Hepatic stellate cell (primary cell): ENCODE measurements around the gene POLDIP3.
"Not testable (repeated sequence)": the region's sequence is repeated elsewhere in the genome, so short reads cannot be mapped to it uniquely, and the experiment has no call there.

ENCODE experiments used
- DNase-seq: peaks from one replicate; pipeline ENCODE4 v3.0.0; 2011; ENCODE audit warnings: low spot score

The POLDIP3 gene

DNA sequence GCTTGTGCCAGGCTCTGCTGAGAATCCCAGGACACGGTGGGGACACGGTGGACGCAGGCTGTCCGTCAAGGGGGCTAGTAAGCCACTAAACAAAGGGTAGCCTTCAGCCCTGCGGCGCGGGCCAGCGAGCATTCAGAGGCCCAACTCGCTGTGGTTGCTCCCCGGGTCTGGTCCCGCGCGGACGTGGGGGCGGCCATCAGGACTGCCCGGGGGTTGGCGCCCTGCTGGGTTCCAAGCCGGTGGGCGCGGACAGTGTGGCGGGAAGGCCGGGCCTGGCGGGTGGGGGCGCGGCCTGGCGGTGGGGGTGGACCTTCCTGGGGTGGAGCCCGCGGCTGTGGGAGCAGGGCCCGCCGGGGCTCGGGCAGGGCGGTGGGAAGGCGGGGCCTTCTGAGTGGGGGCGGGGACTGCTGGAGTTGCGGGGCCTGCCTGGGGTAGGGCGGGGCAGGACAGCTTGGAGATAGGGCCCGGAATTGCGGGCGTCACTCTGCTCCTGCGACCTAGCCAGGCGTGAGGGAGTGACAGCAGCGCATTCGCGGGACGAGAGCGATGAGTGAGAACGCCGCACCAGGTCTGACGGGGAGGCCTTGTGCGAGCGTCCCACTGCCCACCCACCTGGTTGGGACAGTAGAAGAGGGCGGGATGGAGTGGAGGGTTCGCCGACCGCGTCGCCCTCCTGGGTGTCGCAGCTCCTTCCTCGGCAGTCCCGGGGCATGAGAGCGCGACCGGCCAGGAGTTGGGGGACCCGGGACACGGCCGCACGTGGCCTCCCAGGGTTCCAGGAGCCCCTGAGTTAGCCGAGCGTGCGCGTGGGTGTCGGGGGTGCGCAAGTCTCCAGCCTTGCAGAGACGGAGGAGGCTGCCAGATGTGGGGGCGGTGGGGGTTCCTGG lies 61.0 kb downstream of the POLDIP3 start, which contains the start of gene SERHL2:
SERHL2 (plus strand) TSS at position 482 of the 887 bp plus-strand sequence; CDS start at position 547, 65 bp downstream.
- peak; percentile 90 for DNase-seq

DNA sequence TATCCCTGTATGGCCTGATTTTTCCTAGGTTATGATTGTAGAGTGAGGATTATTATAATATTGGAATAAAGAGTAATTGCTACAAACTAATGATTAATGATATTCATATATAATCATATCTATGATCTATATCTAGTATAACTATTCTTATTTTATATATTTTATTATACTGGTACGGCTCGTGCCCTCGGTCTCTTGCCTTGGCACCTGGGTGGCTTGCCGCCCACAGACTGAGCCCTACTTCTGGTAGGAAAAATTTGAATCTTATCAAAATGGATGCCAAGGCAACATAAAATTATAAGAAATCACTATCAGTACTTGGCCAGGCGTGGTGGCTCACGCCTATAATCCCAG lies 62.4 kb downstream of the POLDIP3 start:
- not testable (repeated sequence) for DNase-seq

DNA sequence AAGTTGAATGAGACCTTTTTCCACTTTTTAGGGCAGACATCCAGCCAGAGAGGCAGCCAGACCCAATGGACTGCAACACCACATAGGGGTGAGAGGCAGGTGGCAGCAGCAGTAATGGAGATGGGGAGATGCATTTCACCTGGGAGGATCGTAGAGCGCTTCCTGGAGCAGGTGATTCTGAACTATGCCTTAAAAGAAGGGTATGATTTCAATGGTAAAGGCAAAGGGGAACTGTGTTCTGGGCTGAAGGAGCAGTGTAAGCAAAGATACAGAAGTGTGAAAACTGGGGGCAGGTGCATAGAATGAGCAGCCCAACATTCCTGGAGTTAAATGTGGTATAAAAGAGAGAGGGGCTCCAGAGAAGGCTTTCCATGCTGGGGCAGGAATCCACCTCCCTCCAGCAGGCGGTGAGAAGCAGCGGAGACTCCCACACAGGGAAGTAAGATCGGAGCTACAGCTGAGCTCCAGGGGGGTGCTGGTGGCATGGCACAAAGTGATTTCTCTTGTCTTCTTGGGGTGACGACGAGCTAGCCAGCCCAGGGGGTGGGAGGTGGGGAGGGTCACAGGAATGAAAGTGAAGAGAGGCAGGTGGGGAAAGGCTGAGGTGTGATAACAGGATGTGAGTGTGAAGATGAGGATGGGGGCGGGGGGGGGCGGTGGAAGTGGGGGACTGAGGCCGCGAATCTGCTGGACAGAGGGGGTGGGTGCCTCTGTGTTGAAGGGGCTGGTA lies 65.2 kb downstream of the POLDIP3 start:
- no peak for DNase-seq

DNA sequence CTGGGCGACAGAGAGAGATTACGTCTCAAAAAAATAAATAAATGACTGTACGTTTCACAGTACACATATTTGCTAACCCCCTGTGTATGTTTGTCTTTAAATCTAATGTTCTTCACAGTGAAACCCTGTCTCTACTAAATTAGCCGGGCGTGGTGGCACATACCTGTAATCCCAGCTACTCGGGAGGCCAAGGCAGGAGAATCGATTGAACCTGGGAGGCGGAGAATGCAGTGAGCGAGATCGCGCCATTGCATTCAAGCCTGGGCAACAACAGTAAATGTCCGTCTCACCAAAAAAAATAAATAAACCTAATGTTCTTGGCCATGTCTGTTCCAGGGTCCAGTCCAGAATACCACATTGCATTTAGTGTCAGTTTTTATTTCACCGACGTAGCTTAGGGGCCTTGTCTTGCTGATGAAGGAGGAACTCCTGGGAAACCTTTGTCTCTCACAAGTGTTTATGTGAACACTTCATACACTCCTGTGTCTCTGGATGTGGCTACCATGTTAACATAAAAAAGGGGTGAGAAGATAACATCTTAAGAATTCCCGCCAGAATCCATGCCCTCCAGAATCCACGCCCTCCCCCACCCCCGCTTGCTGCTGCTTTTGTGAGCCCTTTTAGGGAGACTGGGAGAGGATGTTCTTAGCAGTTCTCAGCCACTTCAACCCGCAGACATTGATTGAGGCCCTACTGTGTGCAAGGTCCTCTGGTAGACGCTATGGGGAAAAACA lies 65.9 kb downstream of the POLDIP3 start:
- DNase-seq: no peak

DNA sequence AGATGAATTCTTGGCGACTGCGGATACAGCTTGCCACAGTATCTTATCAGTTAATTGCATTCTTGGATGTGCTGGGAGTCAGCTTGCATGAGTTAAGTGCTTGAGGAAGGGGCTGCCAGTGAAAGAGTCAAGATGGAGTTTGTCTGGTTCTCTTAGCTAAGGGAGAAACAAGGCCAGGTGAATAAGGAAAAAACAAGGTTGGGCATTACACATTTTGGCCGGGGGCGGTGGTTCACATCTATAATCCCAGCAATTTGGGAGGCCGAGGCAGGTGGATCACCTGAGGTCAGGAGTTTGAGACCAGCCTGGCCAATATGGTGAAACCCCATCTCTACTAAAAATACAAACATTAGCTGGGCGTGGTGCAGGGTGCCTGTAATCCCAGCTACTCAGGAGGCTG lies 66.6 kb downstream of the POLDIP3 start:
- DNase-seq: not testable (repeated sequence)

DNA sequence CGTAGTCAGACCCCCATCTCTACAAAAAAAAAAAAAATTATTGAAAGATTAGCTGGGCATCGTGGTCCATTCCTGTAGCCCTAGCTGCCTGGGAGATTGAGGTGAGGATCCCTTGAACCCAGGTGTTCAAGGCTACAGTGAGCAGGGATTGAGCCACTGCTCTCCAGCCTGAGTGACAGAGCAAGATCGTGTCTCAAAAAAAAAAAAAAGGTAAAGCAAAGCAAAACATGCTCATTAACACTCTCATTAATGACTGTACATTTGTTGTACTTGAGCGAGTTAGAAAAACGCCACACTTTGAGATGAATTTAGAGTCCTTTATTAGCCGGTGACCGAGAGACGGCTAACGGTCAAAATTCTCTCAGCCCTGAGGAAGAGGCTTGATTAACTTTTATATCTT lies 67.1 kb downstream of the POLDIP3 start:
- DNase-seq: no peak

DNA sequence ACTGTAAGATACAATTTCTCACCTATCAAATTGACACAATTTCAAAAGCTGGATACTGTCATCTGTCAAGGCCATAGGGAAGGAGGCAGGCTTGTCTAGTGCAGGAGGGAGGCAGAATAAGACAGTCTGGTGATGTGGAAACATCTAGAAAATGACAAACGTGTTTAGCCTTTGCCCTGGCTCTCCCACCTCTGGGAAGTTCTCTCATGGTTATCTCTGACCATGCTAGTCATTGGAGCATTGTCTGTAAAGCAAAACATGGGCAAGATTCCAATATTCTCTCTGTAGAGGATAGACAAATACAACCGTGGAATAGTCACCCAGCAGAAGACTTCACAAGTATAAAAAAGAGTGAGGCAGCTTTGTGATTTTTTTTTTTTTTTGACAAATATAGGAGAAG lies 70.0 kb downstream of the POLDIP3 start:
- no peak for DNase-seq

DNA sequence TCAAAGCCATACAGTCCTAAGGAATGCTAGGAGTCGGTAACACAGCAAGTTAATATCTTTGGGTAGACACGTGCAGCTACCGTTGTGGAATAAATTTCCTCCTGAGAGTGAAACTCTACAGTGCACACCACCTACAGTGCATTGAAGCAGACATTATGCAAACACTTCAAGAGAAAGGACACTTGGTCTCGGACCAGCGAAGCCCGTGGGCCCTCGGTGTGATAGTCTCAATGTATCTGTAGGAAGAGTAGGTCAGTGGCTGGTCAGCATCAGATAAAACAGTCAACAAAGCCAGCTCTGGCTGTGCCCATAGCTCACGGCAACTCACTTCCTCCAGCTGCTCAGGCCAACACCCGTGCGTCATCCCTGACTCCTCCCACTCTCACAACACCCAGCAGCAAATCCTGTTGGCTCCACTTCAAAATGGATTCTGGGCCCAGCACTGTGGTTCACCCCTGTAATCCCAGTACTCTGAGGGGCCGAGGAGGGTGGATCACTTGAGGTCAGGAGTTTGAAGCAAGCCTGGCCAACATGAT lies 75.4 kb downstream of the POLDIP3 start:
- not testable (repeated sequence) for DNase-seq

DNA sequence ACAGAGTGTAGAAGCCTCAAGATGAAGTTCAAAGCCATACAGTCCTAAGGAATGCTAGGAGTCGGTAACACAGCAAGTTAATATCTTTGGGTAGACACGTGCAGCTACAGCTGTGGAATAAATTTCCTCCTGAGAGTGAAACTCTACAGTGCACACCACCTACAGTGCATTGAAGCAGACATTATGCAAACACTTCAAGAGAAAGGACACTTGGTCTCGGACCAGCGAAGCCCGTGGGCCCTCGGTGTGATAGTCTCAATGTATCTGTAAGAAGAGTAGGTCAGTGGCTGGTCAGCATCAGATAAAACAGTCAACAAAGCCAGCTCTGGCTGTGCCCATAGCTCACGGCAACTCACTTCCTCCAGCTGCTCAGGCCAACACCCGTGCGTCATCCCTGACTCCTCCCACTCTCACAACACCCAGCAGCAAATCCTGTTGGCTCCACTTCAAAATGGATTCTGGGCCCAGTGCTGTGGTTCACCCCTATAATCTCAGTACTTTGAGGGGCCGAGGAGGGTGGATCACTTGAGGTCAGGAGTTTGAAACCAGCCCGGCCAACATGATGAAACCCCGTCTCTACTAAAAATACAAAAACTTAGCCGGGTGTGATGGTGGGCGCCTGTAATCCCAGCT lies 77.4 kb downstream of the POLDIP3 start:
- not testable (repeated sequence) for DNase-seq

DNA sequence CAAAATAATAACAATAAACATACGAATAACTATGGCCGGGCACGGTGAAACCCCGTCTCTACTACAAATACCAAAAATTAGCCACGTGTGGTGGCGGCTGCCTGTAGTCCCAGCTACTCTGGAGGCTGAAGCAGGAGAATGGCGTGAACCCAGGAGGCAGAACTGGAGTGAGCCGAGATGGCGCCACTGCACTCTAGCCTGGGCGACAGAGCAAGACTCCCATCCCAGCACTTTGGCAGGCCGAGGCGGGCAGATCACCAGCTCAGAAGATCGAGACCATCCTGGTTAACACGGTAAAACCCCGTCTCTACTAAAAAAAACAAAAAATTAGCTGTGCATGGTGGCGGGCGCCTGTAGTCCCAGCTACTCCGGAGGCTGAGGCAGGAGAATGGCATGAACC lies 78.0 kb downstream of the POLDIP3 start:
- not testable (repeated sequence) for DNase-seq

DNA sequence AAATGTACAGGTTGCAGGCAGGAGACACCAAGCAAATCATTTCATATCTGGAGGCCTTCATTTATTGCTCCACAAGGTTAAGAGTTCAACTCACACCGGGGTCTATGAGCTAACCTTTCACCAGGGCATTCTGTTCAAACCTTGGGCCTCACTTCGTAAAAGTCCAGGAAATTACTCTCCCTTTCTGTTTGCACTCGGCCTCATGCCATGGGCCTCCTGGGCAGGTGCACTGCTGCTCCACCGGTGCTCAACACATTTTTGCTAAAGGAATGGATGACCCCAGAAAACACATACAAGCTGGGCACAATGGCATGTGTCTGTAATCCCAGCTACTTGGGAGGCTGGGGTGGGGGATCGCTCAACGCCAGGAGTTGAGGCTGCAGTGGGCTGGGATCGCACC lies 78.5 kb downstream of the POLDIP3 start:
- no peak for DNase-seq

DNA sequence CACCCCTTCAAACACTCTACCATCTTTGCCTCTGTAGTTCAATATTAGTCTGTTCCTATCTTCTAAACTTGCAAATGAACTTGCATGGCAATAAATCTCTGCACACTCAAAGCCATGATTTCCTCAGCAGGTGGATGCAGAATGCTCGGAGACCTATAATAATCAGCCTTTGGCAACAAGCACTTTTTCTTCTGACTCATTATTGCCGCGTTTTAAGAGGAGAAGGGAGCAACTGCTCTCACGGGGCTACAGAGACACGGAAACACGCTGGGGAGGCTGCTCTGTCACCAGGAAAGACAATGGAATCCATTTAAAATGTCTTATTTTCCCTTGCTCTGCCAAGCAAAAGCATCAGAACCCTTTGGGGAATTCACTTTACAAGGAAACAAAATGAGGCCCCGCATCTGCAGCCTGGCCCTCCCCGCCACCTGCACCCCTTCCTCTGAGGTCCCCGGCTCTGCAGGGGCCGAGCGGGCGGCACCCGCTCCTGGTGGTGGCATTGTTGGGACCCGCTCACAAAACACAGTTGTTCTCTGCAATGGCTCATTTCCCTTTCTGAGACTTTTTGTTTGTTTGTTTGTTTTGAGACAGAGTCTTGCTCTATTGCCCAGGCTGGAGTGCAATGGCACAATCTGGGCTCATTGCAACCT lies 79.5 kb downstream of the POLDIP3 start:
- DNase-seq: not testable (repeated sequence)
